ENCODE measurements around the gene COPS8.

COPS8 gene

GRCh38 chr2:237102428-237102827 lies 16.7 kb downstream of the COPS8 start:
- Histone ChIP-seq H3K4me3 (ENCODE audit: low read length in 2 of 2) (no peak overlapping the region), H3K14ac (ENCODE audit: low read length) (no peak overlapping the region), H3K9me3 (replicated peaks in 1 of 2; ENCODE audit: control insufficient read depth in 2 of 2, insufficient read depth in 1 of 2, low read depth in 1 of 2, low read length in 2 of 2) (no peaks in the 10 kb centered on the region), H3K27ac (replicated peaks; ENCODE audit: low read length) (no peak overlapping the region), H2AFZ (ENCODE audit: low read length) (no peak overlapping the region), H2AK5ac (ENCODE audit: low read depth, low read length) (no peak overlapping the region), H3K4me1 (ENCODE audit: control insufficient read depth in 2 of 2, insufficient read depth in 1 of 2, low read depth in 1 of 2, low read length in 2 of 2) (no peaks in the 10 kb centered on the region), H4K8ac (ENCODE audit: low read depth, low read length) (no peak overlapping the region), H2BK120ac (ENCODE audit: low read depth, low read length) (no peak overlapping the region), H3K27me3 (ENCODE audit: control insufficient read depth in 3 of 3, insufficient read depth in 3 of 3, low read depth in 1 of 3, low read length in 3 of 3) (no peaks in the 10 kb centered on the region), H4K91ac (ENCODE audit: low read depth, low read length, poor library complexity) (no peak overlapping the region), H2BK15ac (ENCODE audit: low read length) (no peak overlapping the region), H2BK5ac (ENCODE audit: low read length) (no peak overlapping the region), H3K4ac (ENCODE audit: low read length) (no peak overlapping the region), H2BK12ac (ENCODE audit: low read length) (no peak overlapping the region), H3K9ac (ENCODE audit: low read depth, low read length, poor library complexity) (no peak overlapping the region), H3K23ac (ENCODE audit: low read depth, low read length, poor library complexity) (no peak overlapping the region), H3K36me3 (replicated peaks in 1 of 2; ENCODE audit: control insufficient read depth in 2 of 2, insufficient read depth in 2 of 2, low read length in 2 of 2) (peaks cover 6 to 52% of the 10 kb centered on the region in 2 donors), H3K18ac (ENCODE audit: low read length) (no peak overlapping the region), H3K4me2 (ENCODE audit: insufficient read depth, low read length, poor library complexity, severe bottlenecking) (no peak overlapping the region), H3K79me1 (ENCODE audit: low read depth, low read length) (no peaks in the 10 kb centered on the region)
- no peak for DNase-seq (ENCODE audit: low spot score)
- no CpG with 5 or more reads among the region's 3 CpGs for WGBS, 2 donors (ENCODE audit: extremely low coverage in 2 of 2, insufficient read length in 2 of 2, insufficient replicate concordance in 1 of 2)

- Histone ChIP-seq H3K23ac (ENCODE audit: low read depth, low read length, poor library complexity) (no peak overlapping the region), H3K4ac (ENCODE audit: low read length) (no peak overlapping the region), H3K4me3 (ENCODE audit: low read length in 2 of 2) (no peak overlapping the region), H3K27me3 (ENCODE audit: control insufficient read depth in 3 of 3, insufficient read depth in 3 of 3, low read depth in 1 of 3, low read length in 3 of 3) (no peaks in the 10 kb centered on the region), H2BK12ac (ENCODE audit: low read length) (no peak overlapping the region), H2BK15ac (ENCODE audit: low read length) (no peak overlapping the region), H3K14ac (ENCODE audit: low read length) (no peak overlapping the region), H2AFZ (ENCODE audit: low read length) (no peak overlapping the region), H3K27ac (replicated peaks; ENCODE audit: low read length) (no peak overlapping the region), H3K4me2 (ENCODE audit: insufficient read depth, low read length, poor library complexity, severe bottlenecking) (no peak overlapping the region), H2AK5ac (ENCODE audit: low read depth, low read length) (no peak overlapping the region), H2BK5ac (ENCODE audit: low read length) (no peak overlapping the region), H4K8ac (ENCODE audit: low read depth, low read length) (no peak overlapping the region), H3K18ac (ENCODE audit: low read length) (no peak overlapping the region), H3K9ac (ENCODE audit: low read depth, low read length, poor library complexity) (no peak overlapping the region), H3K9me3 (replicated peaks in 1 of 2; ENCODE audit: control insufficient read depth in 2 of 2, insufficient read depth in 1 of 2, low read depth in 1 of 2, low read length in 2 of 2) (no peaks in the 10 kb centered on the region), H4K91ac (ENCODE audit: low read depth, low read length, poor library complexity) (no peak overlapping the region), H3K79me1 (ENCODE audit: low read depth, low read length) (no peaks in the 10 kb centered on the region), H3K36me3 (replicated peaks in 1 of 2; ENCODE audit: control insufficient read depth in 2 of 2, insufficient read depth in 2 of 2, low read length in 2 of 2) (no peaks in the 10 kb centered on the region), H3K4me1 (ENCODE audit: control insufficient read depth in 2 of 2, insufficient read depth in 1 of 2, low read depth in 1 of 2, low read length in 2 of 2) (no peaks in the 10 kb centered on the region), H2BK120ac (ENCODE audit: low read depth, low read length) (no peak overlapping the region)
- DNase-seq (ENCODE audit: low spot score) = no peak
- WGBS, 2 donors (ENCODE audit: extremely low coverage in 2 of 2, insufficient read length in 2 of 2, insufficient replicate concordance in 1 of 2) = no CpG with 5 or more reads among the region's 4 CpGs
Observed at GRCh38 chr2:237109421-237109934, 23.8 kb downstream of the COPS8 start.

- Histone ChIP-seq H4K91ac (ENCODE audit: low read depth, low read length, poor library complexity) (no peak overlapping the region), H3K4me1 (ENCODE audit: control insufficient read depth in 2 of 2, insufficient read depth in 1 of 2, low read depth in 1 of 2, low read length in 2 of 2) (no peaks in the 10 kb centered on the region), H3K9me3 (replicated peaks in 1 of 2; ENCODE audit: control insufficient read depth in 2 of 2, insufficient read depth in 1 of 2, low read depth in 1 of 2, low read length in 2 of 2) (no peaks in the 10 kb centered on the region), H3K23ac (ENCODE audit: low read depth, low read length, poor library complexity) (no peak overlapping the region), H3K4ac (ENCODE audit: low read length) (no peak overlapping the region), H2BK15ac (ENCODE audit: low read length) (no peak overlapping the region), H2AFZ (ENCODE audit: low read length) (no peak overlapping the region), H3K36me3 (replicated peaks in 1 of 2; ENCODE audit: control insufficient read depth in 2 of 2, insufficient read depth in 2 of 2, low read length in 2 of 2) (no peaks in the 10 kb centered on the region), H2AK5ac (ENCODE audit: low read depth, low read length) (no peak overlapping the region), H2BK12ac (ENCODE audit: low read length) (no peak overlapping the region), H3K4me2 (ENCODE audit: insufficient read depth, low read length, poor library complexity, severe bottlenecking) (no peak overlapping the region), H3K27me3 (ENCODE audit: control insufficient read depth in 3 of 3, insufficient read depth in 3 of 3, low read depth in 1 of 3, low read length in 3 of 3) (peaks cover 0 to 3% (median 0%) of the 10 kb centered on the region in 3 experiments), H3K14ac (ENCODE audit: low read length) (no peak overlapping the region), H3K27ac (replicated peaks; ENCODE audit: low read length) (no peak overlapping the region), H2BK5ac (ENCODE audit: low read length) (no peak overlapping the region), H3K4me3 (ENCODE audit: low read length in 2 of 2) (no peak overlapping the region), H2BK120ac (ENCODE audit: low read depth, low read length) (no peak overlapping the region), H3K79me1 (ENCODE audit: low read depth, low read length) (no peaks in the 10 kb centered on the region), H3K18ac (ENCODE audit: low read length) (no peak overlapping the region), H4K8ac (ENCODE audit: low read depth, low read length) (no peak overlapping the region), H3K9ac (ENCODE audit: low read depth, low read length, poor library complexity) (no peak overlapping the region)
- WGBS, 2 donors (ENCODE audit: extremely low coverage in 2 of 2, insufficient read length in 2 of 2, insufficient replicate concordance in 1 of 2) = no CpG with 5 or more reads among the region's 4 CpGs
- no peak for DNase-seq (ENCODE audit: low spot score)
Observed at GRCh38 chr2:237113026-237113795, 27.5 kb downstream of the COPS8 start.

GRCh38 chr2:237115870-237116269 lies 30.2 kb downstream of the COPS8 start:
- H3K4me1 ChIP-seq (ENCODE audit: control insufficient read depth in 2 of 2, insufficient read depth in 1 of 2, low read depth in 1 of 2, low read length in 2 of 2) = no peaks in the 10 kb centered on the region

More at GRCh38 chr2:237115870-237116269, 30.2 kb downstream of the COPS8 start:
- Histone ChIP-seq H3K9ac (ENCODE audit: low read depth, low read length, poor library complexity) (no peak overlapping the region), H4K91ac (ENCODE audit: low read depth, low read length, poor library complexity) (no peak overlapping the region), H2AFZ (ENCODE audit: low read length) (no peak overlapping the region), H3K9me3 (replicated peaks in 1 of 2; ENCODE audit: control insufficient read depth in 2 of 2, insufficient read depth in 1 of 2, low read depth in 1 of 2, low read length in 2 of 2) (no peaks in the 10 kb centered on the region), H2BK12ac (ENCODE audit: low read length) (no peak overlapping the region), H3K36me3 (replicated peaks in 1 of 2; ENCODE audit: control insufficient read depth in 2 of 2, insufficient read depth in 2 of 2, low read length in 2 of 2) (no peaks in the 10 kb centered on the region), H3K27ac (replicated peaks; ENCODE audit: low read length) (no peak overlapping the region), H3K4me3 (ENCODE audit: low read length in 2 of 2) (no peak overlapping the region), H2BK120ac (ENCODE audit: low read depth, low read length) (no peak overlapping the region), H3K27me3 (ENCODE audit: control insufficient read depth in 3 of 3, insufficient read depth in 3 of 3, low read depth in 1 of 3, low read length in 3 of 3) (peaks cover 0 to 4% (median 0%) of the 10 kb centered on the region in 3 experiments), H3K18ac (ENCODE audit: low read length) (no peak overlapping the region), H3K79me1 (ENCODE audit: low read depth, low read length) (no peaks in the 10 kb centered on the region), H2BK15ac (ENCODE audit: low read length) (no peak overlapping the region), H3K4me2 (ENCODE audit: insufficient read depth, low read length, poor library complexity, severe bottlenecking) (no peak overlapping the region), H3K4ac (ENCODE audit: low read length) (no peak overlapping the region), H3K23ac (ENCODE audit: low read depth, low read length, poor library complexity) (no peak overlapping the region), H4K8ac (ENCODE audit: low read depth, low read length) (no peak overlapping the region), H3K14ac (ENCODE audit: low read length) (no peak overlapping the region), H2AK5ac (ENCODE audit: low read depth, low read length) (no peak overlapping the region), H2BK5ac (ENCODE audit: low read length) (no peak overlapping the region)
- no CpG with 5 or more reads among the region's 3 CpGs for WGBS, 2 donors (ENCODE audit: extremely low coverage in 2 of 2, insufficient read length in 2 of 2, insufficient replicate concordance in 1 of 2)
- no peak for DNase-seq (ENCODE audit: low spot score)
